GM18526 (cell line): ENCODE data around the gene VAMP5.

ENCODE experiments used
- POLR2A ChIP-seq: IDR thresholded peaks from 3 replicates; pipeline ENCODE4 v1.6.1; 2011; ENCODE audit not compliant: insufficient read length; ENCODE audit errors: extremely low read depth

Gene VAMP5

GRCh38 chr2:85601771-85602475 is 17.7 kb downstream of the VAMP5 start:
- TF ChIP-seq POLR2A: no peak

DNA sequence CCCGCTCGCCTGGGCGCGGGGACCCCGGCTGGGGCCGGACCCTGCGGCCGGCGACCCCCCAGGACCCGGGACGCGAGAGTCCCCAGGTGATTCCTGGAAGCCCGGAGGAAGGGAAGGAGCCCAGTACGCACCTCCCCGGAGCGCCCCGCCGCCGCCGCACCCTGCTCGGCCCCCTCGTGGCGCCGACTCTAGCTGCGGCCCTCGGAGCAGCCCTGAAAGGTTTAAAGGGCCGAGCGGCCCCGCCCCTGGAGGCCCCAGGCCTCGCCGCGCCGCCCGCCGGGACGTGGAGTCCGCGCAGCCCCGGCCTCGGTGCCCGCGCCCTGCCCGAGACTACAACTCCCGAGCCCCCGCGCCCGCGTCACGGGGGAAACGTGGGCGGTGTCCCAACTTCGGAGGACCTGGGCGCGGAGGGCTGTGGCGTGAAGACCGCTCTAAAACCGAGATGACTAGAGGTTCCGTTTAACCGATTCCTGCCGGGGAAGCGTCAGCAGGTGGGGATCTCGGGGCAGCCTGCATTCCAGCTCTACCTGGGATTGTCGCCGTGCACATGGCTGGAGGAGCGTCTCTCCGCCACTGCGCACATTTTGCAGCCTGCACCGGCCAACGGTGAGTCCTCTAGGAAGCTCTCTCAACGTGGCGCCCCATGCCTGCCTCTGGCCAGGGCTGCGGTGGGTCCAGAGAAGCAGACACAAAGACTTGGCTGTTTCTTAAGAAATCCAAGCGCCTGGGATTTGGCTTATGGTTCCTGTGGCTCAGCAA is 18.4 kb downstream of the VAMP5 start, which contains the start of gene TMEM150A:
TMEM150A (minus strand) TSS at position 223 of the 759 bp plus-strand sequence. CDS start 750 bp downstream, outside the sequence.
- peak; percentile 51 for TF ChIP-seq POLR2A

- TF ChIP-seq POLR2A: no peak
These were observed 20.5 kb downstream of the VAMP5 start for GRCh38 chr2:85604568-85605339.

DNA sequence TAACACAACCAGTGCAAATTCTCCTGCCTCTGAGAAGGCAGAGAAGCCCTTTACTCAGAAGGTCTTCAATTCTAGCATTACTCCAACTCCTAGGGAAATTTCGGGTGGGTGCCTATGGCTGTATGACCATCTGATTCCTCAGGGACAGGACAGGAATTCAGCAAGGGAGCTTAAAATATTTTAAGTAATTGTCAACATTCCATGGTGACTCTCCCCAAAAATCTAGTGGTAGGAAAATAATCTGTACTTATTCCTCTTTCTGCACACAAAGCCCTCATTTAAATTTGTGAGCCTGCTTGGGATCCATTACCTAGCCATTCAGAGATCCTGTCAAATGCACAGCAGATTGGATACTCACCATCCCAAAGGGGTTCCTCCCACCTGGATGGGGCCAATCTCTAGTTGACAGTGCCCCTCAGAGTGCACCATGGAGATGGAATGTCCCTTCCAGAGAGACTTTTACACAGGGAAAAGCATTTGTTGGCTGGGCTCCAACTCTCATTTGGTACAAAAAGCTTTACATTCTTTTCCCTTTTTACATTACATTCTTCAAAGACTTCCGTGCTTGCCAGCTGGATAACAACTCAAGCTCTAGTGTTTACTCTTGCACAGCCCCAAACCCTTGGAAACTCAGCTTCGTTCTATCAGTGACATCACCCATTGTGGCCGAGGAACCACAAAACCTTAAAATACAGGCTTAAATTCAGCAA is 21.3 kb downstream of the VAMP5 start:
- TF ChIP-seq POLR2A: no peak

- TF ChIP-seq POLR2A: no peak
These were observed 21.9 kb downstream of the VAMP5 start for GRCh38 chr2:85606116-85606455.

DNA sequence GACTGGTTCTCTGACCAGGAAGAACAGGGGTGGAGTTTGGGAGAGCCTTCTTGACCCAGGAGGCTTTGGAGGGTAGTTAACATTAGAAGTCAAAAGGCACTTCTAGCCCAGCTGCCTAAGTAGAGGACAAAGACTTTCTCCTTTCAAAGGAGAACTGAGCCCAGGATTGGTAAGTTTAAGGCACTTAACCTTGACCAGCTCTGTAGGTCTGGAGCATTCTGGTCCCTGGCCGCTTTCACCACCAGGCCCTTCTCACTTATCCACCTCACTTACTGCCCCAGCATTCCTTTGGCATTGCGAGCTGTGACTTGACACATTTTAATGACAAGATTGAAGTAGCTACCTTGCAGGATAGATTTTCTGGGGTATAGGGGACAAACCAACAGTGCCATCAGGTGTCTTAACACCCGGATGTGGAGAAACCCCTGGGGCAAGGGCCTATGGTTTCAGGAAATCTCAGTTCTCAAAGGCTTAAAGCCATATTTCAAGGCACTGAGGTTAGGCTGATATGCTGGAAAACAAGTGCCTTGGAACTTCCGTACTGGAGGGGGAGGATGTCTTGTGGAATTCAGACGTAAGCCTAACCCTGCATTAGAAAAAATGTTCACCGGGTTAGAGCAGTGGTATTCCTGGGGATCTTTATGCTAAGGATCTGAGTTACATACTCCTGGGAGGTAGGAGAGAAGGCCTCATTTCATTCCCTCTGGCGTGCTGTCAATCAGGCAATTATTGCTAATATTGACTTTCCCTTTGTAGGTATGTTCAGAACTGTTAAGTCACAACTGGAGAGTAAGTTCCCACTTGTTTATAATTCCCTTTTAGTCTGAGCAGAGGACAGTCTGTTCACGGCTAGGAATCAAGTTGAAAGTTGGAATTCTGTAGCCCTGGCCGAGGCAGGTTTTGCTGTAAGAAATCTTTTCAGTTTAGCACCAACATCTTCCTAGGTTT is 23.3 kb downstream of the VAMP5 start:
- no peak for TF ChIP-seq POLR2A

DNA sequence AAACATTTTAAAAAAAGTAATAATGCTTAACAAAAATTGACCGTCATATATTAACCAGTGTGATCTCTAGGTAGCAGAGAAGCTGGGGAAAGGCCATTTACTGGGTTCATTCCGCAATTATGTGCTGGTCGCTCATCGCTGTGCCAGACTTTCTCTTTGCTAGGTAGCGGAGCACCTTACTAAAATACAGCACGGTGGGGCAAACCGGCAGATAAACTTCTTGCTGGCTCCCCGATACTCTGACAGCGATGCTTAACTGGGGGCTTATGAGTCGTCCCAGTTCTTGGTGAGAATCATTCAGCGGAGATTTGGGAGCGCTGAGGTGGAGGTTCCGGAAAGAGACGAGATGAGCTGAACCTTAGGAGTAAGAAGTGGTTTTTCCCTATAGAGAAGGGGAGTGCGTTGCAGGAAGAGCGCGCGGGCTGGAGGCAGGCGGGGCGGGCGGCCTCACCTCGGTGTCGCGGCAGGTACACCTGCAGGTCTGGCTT is 27.0 kb downstream of the VAMP5 start:
- no peak for TF ChIP-seq POLR2A

DNA sequence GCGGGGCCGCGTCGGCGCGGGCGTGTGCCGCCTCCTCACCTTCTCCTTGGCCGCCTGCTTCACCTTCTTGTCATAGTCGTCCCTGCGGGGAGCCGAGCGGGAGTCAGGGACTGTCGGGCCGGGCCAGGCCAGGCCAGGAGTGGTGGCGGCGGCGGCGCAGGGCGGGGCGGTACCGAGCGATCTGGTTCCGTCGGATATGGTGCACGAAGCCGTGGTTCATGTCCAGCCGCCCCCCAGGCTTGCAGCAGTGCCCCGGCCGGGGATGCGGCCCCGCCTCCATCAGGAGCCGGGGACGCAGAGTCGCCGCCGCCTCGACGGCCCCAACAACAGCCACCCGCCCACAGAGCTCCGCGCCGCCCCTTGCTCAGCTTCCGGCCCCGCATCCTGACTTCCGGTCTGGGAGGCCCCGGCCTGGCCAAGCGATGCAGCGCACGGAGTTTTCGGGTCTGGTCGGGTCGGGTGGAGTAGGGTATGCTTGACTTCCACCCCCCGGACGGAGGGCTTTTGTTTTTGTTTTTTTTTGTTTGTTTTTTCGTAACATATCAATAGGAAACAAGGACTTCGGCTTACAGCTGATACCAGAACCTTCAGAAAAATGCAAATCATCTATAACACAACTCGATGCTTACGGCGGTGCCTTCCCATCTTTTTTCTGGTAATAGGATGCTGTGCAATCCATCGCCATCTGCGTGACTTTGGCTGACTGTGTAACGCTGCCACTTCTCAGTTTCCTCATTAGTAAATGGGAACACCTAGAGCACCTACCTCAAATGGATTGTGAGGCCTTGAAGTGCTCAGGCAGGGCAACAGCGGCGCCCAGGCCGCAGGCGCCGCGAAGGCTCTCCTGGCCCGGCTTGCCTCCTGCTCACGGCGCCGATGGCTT is 27.7 kb downstream of the VAMP5 start, which contains the start of gene C2orf68:
C2orf68 (minus strand) TSS at position 362 of the 883 bp plus-strand sequence; CDS start at position 280, 82 bp downstream.
- TF ChIP-seq POLR2A: peak; percentile 73

DNA sequence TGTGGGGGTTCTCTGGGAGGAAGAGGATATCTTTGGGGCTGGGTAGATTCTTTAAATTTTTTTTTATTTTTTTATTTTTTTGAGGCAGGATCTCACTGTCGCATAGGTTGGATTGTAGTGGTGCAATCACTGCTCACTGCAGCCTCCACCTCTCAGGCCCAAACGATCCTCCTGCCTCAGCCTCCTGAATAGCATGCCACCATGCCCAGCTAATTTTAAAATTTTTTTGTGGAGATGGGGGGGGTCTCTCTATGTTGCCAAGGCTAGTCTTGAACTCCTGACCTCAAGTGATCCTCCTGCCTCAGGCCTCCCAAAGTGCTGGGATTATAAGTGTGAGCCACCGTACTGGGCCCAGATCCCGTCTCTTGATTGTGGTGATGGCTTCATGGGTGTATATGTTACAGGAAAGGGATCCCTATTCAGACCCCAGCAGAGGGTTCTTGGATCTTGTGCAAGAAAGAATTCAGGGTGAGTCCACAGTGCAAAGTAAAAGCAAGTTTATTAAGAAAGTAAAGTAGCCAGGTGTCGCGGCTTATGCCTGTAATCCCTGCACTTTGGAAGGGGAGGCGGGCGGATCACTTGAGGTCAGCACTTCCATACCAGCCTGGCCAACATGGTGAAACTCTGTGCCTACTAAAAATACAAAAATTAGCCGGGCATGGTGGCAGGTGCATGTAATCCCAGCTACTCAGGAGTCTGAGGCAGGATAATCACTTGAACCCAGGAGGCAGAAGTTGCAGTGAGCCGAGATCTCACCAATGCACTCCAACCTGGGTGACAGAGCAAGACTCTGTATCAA is 29.7 kb downstream of the VAMP5 start:
- no peak for TF ChIP-seq POLR2A

DNA sequence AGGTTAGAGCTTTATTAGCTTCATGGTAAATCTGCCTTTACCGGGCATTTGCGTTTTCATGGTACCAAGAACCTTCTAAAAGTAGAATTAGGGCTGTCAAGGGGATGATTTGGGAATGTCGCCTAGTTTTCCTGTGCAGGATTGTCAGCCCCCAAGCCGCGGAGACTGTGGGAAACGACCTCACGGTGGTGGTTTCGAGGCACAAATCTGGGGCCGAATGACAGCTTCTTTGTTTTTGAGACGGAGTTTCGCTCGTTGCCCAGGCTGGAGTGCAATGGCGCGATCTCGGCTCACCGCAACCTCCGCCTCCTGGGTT is 31.1 kb downstream of the VAMP5 start:
- no peak for TF ChIP-seq POLR2A

DNA sequence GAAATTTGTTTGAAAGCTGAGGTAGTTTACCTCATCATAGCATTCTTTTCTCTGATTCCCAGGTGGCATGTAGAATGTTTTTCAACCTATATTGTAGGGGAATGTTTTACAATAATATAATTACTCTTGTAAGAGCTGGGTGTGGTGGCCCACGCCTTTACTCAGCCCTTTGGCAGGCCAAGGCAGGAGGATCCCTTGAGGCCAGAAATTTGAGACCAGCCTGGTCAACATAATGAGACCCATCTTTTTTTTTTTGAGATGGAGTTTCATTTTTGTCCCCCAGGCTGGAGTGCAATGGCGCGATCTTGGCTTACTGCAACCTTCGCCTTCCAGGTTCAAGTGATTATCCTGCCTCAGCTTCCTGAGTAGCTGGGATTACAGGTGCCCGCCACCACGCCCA is 35.4 kb downstream of the VAMP5 start:
- TF ChIP-seq POLR2A: no peak

- no peak for TF ChIP-seq POLR2A
These were observed 37.1 kb downstream of the VAMP5 start for GRCh38 chr2:85621338-85621737.
